Non-pigmented ciliary epithelial cell (primary cell): ENCODE measurements around the gene SLX9.

ENCODE experiments used
- DNase-seq: peaks from one replicate; pipeline ENCODE4 v3.0.0-alpha.2; 2010; ENCODE audit warnings: low read depth

Gene SLX9

DNA sequence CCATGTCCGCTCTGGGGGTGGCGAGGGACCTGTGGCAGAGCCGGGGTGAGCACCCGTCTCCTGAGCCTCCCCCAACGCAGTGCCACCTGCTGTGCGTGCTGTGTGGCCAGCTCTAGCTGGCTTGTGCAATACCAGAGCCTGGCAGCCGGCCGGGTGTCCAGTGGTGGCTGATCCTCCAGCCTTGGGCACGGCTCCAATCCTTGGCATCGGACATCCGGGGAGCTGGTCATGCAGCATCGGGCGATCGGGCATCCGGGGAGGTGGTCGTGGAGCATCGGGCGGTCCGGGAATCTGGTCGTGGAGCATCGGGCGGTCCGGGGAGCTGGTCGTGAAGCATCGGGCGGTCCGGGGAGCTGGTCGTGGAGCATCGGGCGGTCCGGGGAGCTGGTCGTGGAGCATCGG lies 8.1 kb downstream of the SLX9 start:
- DNase-seq, result no peak

DNA sequence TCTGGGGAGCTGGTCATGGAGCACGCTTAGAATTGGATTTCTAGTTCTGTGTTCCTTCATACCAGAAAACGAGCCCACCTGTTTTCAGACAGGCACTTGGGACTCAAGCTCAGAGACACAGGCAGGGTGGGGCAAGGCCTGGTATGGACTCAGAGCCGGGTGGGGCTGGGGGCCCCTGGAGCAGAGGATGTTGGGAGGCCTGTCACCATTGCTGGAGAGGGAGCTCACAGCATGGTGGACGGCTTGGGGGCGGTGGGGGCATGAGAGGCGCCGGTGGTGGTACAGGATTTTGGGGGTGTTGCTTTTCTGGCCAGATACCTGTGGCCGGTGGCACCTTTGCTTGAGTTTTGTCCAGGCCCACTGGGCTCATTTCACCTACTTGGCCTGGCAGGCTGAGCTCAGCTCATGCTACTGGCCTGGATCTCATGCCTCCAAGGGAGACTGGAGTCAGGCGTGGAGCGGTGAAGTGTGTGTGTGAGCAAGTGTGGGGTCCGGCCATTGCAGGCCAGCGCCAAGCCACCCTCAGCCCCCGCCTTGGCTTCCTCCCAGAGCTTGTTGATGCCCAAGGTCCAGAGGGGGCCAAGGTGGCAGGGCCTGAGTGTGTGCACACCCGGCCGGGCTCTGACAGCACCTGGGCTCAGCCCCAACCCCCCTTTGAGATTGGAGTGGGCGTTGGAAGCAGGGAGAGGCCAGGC lies 8.7 kb downstream of the SLX9 start:
- DNase-seq, result no peak

DNA sequence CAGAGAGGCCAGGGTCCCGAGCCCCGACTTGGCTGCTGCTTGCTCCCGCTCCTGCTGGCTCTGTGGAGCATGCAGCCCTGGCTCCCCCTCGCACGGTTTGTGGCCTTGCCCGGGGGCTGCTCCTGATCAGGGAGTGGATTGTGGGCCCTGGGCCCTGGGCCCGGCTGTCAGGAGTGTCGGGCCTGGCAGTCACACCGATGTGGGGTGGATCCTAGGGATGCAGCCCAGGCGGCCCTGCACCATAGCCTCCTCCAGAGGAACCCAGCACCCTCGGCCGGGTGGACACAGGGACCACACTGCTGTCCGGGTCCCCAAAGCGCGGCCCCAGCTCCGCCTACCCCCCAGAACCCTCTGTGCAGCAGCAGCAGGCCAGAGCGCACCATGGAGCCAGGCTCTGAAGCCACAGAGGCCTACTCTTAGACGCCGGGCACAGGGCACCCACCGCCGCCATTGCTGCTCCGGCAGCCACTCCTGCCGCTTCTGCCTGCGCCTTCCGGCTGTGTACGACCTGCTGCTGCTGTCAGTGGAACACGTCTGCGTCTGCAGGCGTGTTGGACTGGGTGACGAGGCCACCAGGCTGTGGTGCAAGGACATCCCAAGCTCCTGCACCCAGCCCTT lies 9.4 kb downstream of the SLX9 start:
- DNase-seq, result no peak

DNA sequence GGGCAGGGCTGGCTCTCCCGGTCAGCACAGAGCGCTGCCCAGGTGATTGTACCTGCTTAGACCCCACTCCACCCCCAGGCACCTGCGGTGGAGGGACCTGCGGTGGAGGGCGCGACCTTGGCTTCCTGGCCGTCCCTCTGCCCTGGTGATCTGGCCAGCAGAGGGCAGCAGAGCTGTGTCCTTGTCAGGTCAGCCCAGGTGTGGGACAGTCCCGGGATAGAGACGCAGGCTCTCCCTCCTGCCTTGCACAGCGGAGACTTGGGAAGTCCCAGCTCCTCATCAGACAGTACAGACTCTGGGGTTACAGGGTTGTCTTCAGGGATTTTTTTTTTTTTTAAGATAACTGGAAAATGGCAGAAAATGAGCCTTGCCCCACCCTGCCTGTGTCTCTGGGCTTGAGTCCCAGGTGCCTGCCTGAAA lies 10.0 kb downstream of the SLX9 start:
- no peak for DNase-seq

DNA sequence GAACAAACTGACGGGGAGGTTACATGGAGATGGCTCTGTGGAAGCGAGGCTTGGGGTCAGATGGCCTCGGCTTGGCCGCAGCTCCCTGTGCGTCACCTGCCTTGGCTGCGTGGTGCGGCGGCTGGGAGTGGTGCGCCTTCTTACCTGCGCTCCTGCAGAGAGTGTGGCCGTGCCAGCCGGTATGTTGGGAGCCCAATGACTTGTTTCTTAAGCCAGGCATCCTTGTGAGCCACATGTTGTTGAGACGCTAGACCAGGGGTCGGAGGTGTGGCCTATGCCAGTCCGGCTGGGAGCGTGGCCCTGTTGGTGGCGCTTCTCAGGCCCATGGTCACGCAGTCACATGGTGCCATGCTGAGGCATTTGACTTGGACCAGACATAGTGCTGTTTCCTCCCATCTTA lies 10.5 kb downstream of the SLX9 start:
- DNase-seq, result no peak

DNA sequence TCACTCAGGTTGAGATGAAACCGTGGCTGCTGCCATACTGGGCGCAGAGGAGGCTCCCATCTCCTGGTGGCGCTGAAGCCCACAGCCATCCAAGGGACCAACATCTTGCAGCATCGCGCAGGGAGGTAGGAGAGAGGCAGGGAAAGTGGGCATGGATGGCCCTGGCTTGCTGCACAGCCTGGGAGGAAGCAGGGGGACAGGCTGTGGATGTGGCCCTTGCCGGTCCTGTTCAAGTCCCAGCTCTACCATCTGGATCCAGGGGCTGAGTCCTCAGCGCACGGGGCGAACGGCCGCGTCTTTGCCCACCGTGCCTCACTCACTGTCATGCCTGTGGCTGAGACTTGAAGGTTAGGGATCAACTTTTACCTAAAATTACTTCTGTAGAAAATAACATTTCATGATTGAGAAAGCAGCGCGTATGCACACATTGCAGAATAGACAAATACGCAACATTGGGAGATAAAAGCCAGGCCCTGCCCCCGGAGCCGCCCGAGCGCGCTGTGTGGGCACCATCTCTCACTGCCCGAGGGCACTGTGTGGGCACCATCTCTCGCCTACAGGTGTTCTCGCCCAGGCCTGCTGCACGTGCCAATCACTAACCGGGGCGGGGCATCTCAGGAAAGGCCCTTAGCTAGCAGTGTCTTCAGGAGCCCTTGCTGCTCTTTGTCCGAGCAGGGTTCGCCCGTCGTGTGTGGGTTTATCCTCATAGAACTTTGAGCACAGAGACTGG lies 11.5 kb downstream of the SLX9 start:
- no peak for DNase-seq

DNA sequence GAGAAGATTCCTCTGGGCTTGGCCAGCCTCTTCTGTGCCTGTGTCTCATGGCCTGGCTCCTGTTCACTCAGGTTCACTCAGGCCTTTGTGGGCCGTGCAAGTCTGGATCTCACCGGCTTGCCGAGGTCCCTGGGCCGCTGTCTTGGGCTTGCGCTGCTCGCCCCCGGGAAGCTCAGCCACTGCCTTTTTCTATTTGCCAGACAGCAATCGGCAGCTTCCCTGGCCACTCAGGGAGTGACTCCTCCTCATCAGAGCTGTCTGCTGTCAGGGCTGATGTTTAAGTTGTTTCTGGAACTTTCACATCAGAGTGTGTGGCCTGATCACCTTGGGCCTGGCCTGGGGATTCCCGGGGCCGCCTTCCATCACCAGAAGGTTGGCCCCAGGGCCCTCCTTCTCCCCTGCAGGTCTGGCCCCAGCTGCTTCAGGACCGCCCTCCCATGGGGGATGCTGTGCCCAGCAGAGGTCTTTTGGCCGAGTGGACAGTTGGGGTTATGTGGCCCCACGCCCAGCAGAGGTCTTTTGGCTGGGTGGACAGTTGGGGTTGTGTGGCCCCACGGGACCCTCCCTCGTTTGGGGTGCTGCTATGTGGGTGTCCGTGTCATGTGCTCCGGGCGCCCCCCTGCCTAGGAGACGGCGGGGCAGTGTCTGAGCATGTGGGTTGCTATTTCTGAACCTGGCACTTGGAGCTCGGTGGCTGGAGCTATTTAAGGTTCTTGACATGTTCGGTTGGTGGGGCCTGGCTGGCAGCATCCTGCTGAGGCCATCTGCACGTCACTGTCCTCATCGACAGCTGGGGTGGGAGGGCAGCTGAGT lies 12.5 kb downstream of the SLX9 start:
- no peak for DNase-seq

DNA sequence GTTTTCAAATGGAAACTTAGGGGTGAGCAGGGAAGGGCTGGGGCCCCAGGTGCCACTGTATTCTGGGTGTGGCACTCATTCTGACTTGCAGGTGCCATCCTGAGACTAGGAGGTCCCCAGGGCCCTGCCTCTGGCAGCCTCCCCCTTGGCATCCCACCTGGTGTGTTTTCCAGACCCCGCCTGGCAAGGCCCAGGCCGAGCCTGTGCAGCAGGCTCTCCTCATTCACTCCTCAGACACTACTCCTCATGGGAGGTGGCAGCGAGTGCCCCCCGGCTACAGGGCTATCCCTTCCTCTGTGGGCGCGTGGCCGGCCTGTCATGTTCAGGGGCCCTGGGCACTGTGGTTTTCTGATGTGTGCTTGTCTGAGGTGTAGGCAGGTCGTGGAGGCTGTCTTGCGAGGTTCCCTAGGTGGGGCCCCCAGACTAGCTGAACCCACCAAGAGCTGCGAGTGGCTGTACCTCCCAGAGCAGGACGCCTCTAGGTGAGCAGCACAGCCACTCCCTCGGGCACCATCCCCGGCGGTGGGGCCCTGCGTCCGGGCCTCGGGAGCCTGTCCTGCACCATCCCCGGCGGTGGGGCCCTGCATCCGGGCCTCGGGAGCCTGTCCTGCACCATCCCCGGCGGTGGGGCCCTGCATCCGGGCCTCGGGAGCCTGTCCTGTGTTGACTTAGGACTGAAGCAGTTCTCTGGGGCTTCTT lies 13.2 kb downstream of the SLX9 start:
- no peak for DNase-seq

DNA sequence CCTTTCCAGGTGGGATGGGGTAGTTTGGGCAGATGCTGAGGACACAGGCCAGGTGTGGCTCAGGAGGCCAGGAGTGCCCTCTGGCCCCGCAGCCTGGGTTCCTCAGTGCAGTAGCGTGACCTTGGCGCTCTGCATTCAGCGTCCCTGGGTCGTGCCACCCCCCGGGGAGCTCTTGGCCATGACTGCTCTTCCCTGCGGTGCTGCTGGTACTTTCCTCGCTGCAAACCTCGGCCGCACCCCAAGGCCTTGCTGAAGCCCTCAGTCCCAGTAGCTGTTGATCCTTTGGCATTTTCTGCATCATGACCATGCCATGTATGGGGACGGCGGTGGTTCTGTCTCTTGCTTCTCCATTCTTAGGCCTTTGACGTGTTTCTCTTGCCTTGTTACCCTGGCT lies 13.8 kb downstream of the SLX9 start:
- DNase-seq, result no peak

DNA sequence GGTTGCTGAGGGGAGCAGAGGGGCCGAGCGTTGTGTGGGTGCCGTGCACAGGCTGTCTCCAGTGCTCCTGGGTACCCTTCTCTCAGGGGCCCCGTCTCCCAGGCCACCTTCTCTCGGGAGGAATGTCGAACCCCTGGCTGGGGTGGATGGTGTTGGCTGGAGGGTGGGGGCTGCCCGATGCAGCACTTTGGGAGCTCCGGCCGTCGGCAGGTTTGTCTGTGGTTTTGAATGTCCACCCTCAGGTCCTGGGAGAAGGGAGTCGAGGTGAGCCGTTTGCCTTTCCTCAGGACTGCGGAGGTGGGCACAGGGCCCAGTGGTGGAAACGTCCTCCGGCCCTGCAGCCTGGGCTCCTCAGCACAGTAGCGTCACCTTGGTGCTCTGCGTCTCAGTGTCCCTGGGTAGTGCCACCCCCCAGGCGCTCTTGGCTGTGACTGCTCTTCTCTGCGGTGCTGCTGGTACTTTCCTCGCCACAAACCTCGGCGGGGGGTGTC lies 14.5 kb downstream of the SLX9 start:
- DNase-seq, result no peak

DNA sequence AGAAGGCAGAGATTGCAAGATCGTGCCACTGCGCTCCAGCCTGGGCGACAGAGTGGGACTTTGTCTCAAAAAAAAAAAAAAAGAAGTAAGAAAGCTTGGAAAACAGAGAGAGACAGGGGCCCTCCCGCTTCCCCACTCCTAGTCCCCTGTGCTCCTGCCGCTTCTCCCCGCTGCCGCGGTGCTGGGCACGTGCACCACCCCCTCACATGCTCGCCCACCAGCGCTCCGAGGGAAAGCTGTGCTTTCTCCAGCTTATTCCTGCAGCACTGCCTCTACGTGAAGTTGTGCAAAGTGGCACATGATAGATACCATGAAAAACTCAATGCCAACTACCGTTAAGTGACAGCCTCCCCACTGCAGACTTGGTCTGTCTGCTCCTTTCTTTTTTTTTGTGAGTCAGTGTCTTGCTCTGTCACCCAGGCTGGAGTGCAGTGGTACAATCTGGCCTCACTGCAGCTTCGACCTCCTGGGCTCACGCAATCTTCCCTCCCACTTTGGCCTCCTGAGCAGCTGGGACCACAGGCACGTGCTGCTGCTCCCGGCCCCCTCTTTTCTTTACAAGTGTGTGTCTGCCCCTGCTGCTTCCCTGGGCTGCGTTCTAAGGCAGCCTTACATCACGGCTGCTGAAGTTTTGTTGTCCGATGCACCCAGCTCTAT lies 15.4 kb downstream of the SLX9 start:
- DNase-seq, result no peak

DNA sequence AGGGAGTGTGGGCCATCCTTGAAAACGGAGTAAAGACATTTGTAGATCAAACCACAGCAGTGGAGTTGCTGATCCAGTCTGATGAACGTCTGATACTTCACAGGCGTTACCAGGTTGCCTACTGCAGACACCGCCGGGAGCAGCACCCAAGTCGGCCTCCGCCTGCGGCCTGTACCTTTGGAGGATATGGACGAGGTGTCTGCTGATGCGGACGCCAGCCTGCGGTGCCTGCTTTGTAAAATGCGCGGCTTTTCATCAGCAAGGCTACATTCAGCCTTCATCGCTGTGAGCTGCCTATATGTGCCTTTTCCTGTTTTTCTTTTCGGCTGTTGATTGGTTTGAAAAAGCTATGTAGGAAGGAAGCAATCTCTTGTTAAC lies 16.0 kb downstream of the SLX9 start:
- no peak for DNase-seq

DNA sequence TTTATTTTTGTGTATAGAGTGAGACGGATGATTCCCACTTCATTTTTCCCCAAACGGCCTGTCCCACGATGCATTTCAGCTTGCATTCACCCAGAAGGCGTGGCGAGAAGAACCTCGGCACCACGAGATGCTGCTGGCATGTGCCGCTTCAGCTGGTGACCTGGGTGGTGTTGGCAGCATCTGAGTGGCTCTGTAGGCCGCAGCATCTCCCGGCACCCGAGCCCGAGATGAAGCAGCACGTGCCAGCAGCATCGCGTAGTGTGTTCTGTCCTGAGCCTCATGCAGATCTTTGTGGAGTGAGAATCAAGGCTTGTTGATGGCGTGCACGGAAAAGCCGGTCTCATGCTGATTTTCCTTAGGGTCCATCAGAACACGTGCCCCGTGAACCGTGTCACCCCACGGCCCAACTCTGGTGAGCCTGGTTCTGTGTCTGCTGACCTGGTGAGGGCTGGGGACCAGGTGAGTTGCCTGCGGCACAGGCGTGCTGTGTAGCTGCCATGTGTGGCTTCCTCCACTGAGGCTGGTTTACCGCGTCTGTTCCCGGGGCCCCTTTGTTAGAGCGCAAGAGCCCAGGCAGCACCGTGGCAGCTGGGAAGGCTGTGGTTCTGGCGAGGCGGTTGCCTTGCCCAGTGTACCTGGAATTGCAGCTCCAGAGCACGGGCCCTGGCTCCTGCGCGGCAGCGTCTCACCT lies 16.7 kb downstream of the SLX9 start:
- DNase-seq, result no peak

DNA sequence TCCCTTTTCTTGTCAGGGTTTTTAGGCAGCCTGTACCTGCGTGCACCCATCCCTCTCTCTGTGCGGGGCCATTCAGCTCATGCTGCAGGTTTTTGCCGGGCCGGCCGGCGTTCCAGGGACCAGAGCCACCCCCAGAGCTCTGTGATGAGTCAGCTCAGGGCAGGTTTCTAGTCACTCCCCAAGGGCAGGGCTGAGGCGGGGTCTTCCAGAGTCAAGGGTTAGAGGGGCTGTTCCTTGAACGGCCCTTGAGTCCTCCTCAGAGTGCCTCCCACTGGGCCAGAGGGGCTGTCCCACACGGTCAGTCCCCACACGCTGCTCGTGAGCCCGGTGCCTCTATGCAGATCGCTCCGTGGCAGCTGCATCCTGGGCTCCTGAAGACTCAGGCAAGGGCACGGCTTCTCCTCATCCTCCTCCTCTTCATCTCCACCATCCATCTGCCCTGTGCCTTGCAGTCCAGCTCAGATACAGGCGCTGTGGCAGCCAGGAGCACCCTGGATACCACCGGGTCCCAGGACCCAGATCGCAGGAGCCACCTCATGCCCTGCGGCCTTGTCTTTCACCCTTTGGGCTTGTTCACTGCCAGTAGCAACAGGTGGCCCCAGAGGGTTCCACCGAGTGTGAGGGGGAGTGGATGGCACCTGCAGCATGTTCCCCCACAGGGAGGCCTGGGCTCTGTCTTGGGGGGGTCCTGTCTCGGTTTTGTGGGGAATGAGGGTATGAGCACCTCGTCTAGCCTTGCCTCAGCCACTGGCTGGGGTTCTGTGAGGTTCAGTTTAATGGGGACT lies 17.4 kb downstream of the SLX9 start:
- no peak for DNase-seq

DNA sequence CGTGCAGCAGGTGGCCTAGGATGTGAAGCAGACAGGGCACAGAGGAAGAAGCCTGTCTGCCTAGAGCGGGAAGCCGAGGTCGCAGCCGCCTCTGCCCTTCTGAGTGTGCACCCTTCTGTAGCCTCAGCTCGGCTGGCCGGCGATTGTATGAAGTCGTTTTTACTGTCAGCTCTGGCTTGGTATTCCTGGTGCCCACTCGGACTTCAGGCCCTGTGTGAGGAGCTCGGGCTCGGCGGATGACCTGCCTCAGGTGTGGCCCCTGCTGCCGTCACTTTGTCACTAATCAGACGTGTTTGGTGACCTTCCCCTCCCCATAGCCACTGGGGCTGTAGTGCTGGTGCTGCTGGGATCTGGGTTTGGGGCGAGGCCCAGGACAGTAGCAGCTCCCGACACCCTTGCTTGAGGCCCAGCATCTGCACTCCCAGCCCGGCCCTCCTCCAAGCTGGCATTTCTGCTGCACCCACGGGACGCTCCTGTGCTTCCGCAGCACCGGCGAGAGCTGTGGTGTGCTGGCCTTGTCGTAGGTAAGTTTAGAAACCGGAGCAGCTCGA lies 18.1 kb downstream of the SLX9 start:
- no peak for DNase-seq

DNA sequence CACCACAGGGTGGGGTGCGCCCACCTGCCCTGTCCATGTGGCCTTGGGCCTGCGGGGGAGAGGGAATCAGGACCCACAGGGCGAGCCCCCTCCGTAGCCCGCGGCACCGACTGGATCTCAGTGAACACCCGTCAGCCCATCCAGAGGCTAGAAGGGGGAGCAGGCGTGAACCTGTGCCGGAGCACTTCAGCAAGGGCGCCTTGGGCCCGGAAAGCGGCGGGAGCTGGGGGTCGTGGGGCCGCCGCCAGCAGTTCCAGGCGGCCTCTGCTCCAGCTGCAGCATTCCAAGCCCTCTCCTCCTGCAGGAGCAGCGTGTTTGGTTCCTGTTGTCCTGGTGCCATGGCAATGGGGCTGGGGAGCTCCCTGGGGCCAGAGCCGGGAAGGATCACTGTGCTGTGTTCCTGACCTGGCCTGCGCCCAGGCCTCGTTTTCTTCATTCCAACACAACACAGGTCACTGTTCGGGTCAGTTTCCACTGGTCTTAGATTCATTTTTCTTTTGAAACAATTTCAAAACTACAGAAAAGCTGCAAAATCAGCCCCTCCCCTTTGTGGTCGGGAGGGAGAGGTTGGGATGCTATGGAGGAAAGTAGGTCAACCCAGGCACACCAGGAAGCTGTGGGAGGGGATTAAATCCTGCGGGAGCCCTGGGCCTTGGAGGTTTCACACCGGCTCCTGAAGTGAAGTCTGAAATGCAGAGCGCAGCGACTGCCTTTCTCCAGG lies 18.8 kb downstream of the SLX9 start:
- DNase-seq, result peak; percentile 44

DNA sequence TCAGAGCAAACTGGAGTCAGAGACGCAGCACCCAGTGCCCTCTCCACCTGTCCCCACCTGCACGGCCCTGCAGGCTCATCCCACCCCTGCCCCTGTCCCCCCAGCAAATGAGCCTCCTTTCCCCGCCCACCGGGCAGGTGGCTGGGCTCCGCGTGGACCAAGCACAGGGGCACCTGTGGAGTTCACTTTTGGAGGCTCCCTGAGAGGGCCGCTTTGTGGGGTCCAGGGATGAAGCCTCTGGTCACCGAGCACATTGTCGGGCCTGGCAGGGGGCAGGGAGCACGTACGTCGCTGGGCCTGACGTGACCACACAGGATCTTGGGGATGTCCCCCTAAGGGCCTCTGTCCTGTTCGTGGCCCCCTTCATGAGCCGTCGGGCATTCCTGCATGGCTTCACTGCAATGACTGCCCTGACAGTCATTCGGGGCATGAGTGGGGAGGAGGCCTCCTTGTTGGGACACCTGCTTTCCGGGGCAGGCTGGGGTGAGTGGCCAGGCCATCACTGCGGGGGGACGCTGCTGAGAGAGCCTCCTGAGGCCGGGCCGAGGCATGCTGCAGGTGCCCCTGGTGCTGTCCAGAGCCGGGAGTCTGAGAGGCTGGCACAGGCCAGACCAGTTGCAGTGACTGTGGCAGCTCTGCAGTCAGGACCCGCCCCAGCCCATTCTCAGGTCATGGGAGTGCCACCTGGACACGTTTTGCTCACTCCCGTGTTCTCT lies 19.7 kb downstream of the SLX9 start:
- DNase-seq, result no peak
